ELR (cell line): ENCODE measurements around the gene RNF130.

Source experiments
- DNase-seq: peaks from one replicate; pipeline ENCODE4 v3.0.0-alpha.2; 2015; ENCODE audit warnings: low read depth

The RNF130 gene

DNA sequence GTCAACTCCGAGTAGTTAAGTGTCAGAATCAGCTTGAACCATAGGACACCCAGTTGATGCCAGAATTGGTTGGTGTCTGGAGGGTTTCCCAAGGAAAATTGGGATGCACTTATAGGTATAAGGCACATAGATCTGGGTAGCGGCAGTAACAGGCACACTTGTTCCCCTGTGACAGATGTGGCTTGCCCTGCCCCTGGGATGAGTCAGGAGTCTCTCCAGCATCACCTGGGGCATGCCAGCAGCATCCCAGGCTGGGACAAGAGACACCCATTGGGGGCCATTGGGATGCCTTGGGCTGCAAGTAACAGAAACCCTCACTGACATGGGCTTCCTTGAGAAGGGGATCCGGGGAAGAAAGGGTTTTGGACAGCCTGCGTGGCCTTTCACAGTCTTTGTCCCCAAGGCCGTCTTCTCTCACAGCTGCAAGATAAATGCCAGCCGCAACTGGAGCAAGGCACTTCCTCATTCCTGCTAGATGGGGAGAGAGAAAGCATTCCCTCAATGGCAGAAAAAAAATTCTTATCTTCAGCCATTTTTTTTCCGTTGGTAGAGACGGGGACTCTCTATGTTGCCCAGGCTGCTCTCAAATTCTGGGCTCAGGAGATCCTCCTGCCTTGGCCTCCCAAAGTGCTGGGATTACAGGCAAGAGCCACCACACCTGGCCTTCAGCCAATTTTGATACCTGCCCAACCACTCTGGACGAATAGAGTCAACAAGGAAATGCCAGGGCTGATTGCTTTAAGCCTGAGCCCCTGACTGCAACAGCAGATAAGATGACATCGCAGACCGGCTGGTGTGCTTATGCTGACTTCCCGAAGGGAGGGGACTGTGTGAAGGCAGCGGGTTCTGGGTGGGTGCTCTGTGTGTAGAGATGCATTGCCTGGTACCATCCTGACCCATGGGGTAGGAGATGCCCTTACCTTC, 13.3 kb upstream of the RNF130 start:
- no peak for DNase-seq

DNA sequence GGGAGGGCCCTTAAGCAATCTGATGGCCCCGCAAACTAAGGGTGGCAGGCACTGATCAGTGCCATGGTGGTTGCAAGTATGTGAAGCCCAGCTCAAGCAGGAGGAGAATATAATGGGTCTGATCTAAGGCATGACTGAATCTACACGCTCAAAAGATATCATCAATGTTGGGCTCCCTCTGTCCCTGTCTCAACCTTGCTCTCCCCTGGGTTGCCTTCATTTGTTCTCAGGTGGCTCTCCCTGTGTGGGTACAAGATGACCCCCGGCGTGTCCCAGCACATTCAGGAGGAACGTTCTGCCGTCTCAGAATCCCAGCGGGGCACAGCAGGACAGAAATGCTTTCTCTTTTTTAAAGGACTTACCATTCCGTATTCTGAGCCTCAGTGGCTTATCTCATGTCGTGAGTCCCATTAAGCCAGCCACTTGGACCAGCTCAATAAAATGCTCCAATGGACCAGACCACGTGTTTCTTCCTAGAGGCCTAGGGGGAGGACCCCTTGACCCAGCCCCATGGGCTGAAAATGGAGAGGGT, 12.0 kb upstream of the RNF130 start:
- no peak for DNase-seq

DNA sequence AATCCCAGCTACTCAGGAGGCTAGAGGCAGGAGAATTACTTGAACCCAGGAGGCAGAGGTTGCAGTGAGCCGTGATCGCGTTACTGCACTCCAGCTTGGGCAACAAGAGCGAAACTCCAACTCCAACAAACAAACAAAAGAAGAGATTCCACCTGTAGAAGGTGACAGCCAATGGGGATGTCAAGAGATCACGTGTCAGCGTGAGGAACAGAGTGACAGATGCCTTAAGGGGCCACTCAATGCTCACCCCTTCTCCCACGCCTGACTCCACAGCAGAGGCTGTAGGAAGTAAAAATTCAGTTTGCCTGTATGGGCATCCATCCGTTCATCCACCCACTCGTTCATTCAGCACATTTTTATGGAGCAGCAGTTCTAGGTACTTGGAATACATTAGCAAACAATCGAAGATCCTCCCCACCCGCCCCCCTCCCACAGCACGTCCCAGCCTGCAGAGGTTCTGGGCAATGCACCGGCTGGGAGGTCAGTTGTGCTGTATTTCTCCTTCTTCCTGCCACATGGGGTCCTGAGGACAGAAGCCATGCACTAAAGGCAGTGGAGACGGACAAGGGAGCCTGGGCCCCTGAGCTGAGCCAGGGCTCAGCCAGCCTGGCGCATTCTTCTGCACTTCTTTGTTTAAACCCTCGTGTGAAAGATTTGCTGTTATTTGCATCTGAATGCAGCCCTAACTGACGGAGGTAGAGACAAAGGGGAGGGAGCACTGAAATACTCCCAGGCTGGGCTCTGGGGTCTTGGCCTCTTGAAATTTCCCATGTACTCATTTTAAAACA, 11.3 kb upstream of the RNF130 start:
- no peak for DNase-seq

DNA sequence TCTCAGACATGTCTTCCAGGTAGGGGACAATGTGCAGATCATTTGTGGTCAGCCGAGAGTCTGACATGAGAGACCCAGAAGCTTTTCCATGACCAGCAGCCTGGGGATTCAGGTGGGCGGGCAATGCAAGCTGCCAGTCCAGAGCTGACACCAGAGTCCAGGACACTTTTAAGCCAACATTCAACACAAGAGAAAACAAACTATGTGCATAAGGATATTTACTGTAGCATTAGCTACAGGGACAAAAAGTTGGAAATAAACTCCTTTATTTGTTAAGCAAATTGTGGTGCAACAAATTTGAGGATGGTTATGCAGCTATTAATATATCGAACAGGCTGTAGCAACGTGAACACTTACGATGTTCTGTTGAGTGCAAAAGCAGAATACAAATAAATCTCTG, 9.9 kb upstream of the RNF130 start:
- no peak for DNase-seq

DNA sequence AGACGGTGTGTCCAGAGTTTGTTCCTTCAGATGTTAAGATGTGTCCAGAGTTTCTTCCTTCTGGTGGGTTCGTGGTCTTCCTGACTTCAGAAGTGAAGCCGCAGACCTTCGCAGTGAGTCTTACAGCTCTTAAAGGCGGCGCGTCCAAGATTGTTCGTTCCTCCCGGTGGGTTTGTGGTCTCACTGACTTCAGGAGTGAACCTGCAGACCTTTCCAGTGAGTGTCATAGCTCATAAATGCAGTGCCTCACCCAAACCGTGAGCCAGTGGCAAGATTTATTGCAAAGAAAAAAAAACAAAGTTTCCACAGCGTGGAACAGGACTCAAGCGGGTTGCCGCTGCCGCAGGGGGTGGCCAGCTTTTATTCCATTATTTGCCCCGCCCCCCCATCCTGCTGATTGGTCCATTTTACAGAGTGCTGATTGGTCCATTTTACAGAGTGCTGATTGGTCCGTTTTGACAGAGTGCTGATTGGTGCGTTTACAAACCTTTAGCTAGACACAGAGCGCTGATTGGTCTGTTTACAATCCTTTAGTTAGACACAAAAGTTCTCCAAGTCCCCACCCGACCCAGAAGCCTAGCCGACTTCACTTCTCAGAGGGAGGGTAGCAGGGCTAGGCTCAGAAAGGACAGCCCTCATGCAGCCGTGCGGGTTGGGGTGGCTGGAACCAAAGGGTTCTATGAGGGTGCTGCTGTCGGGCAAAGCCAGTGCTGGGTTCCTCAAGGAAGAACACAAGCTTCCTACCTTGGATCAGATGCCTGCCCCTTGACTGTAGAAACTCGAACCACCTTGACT, 9.1 kb upstream of the RNF130 start:
- DNase-seq, result no peak

DNA sequence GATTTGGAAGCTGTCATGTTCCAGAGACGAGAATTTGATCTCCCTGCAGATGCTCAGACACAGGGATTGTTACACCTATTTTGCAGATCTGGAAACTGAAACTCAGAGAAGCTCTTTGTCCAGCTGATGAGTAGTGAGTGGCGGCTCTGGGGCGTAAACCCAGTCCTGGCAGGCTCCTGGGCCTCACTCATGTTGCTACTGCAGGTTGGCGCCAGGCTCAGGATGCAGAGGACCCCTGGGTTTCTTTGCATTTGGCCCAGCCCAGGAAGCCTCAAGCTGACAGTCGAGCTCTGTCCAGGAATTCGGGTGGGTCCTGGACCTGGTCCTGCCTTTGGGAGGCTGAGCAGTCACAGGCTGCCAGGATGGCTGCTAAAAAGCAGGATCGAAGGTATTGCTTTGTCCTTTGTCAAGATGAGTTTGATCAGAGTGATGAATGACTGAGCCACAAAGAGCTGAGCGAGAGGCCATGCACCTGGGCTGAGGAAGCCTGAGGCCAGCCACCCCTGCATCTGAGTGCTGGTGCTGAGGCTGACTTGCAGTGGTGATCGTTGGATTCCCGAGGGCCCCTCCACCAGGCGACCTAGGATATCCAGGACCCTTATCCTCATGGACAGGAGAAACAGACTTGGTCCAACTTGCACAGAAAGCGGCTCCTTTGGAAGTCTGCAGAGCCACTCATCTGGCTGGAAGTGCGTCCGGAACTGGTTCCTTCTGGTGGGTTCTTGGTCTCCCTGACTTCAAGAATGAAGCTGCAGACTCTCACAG, 8.3 kb upstream of the RNF130 start:
- DNase-seq, result no peak

DNA sequence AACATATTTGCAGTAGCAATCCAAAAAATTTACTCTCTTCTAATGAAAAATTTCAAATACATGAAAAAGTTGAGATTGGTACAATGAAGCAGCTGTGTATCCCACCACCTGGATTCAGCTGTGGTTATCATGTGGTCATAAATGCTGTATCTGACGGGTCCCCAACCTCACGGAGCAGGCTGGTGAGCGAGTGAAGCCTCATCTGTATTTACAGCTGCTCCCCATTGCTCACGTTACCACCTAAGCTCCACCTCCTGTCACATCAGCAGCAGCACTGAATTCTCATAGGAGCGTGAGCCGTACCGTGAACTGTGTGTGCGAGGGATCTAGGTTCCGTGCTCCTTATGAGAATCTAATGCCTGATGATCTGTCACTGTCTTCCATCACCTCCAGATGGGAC, 6.8 kb upstream of the RNF130 start:
- DNase-seq, result no peak

DNA sequence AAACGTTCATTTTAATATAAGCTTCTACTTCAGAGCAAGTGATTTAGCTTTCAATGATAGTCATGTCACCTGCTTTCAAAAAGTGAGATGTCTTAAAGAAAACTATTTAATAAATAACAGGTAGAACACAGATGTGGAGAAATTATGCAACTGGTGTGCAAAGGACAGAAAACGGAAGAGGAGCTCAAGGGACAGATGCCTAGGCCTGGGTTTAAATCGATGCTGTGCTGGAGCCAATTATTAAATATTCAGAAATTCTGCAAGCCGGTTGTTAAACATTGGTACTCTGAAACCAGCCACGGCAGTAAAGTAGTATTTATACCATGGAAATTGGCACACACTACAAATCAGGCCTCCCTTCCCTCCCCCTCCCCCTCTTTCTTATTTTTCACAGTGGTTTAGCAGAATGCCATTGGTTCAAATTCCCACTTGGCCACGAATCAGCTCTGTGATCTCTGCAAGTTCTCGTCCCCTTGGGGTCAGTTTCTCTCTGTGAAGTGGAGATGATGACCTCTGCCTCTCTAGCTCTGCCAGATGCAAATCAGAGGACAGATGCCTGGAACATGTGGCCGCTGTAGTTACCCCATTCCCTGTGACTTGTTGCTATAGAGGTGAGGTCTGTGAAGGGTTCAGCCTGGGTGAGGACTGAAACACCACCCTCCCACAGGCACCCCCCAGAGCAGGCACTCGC, 6.2 kb upstream of the RNF130 start:
- no peak for DNase-seq

DNA sequence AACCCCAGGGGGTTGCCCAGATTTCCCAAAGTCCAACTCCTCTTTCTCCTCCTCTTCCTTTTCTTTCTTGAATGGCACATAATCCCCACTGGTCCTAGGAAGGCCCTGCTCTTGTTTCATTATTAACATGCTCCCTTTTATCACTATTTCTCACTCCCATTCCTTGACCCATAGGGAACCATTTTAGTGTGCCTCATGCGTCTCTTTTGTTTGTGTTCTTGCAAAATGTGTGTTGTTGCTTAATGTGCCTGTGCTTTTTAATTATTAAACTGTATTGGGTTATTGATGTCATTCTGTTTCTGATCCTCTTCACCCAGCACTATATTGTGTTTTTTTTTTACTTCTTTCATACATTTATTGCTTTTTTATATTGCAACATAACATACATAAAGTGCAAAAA, 4.1 kb upstream of the RNF130 start:
- no peak for DNase-seq

DNA sequence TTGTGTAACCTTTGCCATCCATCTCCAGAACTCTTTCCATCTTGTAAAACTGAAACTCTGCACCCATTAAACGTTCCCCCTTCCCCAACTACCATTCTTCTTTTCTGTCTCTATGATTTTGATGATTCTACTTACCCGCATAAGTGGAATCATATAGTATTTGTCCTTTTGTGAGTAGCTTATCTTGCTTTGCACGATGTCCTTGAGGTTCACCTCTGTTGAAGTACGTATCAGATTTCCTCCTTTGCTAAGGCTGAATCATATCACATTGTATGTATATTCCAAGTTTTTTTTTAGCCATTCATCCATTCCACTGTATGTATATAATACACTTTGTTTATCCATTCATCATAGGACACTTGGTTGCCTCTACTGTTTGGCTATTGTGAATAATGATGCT, 2.9 kb upstream of the RNF130 start:
- no peak for DNase-seq

DNA sequence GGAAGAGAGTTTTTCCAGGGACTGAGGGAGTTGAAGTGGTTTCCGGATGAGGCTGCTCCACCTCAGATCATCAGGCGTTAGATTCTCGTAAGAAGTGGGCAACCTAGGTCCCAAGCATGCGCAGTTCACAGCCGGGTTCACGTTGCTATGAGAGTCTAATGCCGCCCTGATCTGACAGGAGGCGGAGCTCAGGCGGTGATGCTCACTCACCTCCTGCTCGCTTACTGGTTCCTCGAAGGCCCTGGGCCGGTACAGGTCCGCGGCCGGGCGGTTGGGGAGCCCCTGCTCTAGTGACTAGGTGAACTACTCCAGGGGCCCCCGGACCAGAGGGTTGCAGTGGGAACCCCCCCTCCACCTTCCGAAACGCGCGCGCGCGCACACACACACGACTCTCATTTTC, 997 bp upstream of the RNF130 start:
- DNase-seq, result no peak

DNA sequence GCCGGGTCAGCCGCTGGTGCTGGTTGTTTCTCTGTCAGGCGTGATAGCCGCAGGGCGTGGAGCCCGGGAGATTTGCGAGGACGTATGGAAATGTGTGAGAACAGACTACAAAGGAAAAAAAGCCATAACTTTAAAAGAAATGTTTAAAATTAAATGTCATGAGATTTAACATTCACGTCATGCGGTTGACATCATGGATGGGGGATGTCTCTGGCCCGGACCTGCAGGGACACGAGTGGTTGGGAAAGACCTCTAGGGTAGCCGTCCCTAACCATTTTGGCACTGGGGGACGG, 643 bp upstream of the RNF130 start:
- no peak for DNase-seq

DNA sequence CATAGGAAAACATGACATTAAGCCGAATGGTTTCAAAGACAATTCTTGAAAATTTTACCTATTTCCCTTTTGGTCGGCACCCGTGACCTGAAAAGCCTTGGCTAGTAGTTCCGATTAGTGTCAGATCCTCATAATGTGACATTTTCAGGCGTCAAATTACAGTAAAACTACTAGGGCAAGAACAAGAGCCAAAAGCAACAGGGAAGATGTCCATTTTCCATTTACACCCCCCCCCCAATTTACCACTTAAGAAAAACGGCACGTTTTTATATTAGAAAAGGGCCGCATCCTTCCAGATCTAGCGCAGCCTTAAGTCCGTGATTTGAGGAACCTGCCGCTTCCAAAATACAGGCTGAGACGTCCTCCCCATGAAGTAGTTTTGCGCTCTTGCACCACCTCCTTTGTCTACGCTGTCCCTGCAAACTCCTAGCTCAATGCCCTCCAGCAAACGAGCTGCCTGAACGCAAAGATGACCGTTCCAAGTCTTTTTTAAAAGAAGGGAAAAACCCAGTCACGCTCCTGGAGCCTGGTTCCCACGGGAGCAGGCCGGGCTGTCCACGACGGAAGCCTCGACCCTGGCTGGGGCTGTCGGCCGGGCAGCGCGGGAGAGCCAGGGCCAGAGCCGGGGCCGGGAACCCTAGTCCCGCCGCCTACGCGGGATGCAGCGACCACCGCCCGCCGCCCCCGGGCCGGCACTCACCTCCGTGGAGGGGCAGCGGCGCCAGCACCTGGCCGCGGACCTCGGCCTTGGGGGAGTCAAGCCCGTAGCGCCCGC, 616 bp downstream of the RNF130 start:
- peak; percentile 46 for DNase-seq

DNA sequence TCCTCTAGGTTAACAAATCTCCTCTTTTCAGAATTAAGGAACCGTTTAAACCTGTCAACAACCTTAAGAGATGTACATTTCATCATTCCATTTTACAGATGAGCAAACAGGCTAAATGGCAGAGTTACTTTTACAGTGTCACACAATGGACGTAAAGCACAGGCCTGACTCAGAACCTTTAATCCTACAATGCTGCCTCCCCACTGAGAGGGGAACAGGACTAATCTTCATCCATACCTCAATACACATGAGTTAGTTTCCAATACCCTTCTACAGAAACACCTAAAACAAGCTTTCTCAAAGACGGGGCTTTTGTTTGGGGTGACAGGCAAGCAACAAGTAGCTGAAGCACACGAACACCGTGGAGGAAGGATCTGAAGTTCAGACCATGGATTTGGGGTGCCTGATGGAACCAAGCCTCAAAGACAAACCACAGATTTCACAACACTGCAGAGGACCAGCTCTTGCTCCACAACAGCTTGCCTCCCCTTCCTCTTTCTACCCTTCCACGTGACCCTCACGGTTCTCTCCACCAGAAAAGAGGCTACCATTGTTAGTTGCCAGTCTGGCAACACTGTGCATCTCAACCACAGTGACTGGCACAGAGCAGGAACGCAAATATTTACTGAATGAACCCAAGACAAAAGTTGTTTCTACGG, 1.8 kb downstream of the RNF130 start:
- DNase-seq, result no peak

DNA sequence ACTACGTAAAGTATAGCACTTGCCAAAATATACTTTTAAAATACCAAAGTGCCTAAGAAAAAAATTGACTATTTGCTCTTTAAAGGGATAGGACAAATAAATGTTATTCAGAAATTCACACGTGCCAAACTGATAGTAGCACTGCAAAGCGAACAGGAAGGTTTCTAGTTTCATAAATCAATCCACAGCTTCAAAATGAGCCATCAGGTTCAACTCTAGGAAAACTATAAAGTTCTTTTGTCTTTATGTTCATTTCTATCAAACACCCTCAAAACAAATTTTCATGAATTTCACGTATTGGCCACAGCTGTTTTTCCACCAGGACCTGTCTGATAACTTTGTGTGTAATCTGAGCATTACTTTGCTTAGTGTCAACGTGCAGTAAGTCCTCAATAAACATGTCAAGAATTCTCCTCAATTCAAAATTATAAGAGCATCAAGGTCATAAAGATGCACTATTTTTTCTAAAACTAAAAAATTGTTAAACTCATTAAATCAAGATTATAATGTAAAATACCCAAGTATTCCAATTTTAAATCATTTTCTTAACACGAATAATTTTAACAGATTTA, 3.0 kb downstream of the RNF130 start:
- DNase-seq, result no peak

DNA sequence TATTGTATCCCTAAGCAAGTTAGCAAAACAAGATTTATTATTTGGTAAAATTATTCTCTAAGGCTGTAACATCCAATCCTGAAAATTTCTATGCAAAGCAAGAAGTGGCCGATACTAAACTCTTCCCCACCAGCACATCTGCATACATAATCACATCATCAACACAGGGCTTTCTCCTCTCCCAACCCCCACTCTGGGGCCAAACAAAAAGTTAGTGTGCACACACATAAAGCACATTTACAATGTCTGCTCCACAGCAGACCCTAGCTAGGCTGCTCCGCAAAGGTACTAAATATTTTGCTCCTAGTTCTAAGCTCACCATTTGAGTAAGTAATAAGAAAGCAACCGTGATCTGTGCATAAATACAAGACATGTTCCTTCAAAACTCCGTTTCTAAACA, 3.6 kb downstream of the RNF130 start:
- no peak for DNase-seq

DNA sequence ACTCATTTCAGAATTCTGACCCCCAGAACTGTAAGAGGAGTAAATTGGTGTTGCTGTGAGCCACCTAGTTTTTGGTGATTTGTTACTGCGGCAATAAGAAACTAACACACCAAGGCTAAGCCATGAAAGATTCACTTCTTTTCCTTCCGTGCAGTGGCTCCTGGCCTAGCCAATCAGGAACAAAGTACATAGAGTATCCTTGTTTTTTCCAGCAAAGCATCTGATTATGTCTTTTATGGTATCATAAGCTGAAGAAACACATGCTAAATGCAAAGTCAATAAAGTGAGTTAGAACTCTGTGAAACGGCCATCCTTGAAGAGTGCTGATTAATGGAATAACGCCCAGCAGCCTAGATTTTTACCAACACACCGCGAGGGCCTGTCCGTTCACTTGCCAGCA, 11.4 kb downstream of the RNF130 start:
- DNase-seq, result no peak

DNA sequence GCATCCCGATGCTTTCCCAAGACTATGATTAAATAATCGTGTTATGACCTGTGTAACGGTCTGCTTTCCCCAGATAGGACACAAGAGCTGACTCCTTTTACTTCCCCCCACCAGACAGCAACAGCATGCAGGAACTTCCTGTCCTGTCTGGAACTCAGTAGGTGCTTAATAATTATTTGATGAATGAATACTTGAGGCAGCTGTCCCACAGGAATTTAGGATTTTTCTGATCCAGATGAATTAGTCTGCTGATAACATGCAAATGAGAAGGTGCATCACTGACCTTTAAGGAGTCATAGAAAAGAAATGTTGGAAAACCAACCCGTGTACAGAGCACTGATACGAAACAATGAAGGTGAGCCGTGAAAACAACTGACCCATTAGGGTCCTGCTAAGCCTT, 12.2 kb downstream of the RNF130 start:
- no peak for DNase-seq

DNA sequence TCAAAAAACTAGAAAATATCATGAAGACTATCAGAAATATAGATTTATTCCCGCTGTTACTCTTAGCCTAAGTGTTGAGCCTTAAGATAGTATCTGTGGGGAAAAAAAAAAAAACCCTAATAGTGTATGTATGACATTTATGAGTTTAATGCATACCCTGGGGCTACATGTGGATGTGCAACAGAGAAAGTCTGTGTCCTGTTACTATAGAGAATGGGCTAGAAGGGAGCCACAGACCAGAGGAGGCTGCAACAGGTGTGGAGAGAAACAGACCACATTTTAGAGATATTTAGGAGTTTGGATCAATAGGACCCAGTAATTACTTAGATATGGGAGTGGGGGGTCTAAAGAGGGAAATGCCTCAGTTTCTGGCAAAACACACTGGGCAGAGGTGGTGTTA, 15.4 kb downstream of the RNF130 start:
- DNase-seq, result peak; percentile 20
